Upper lobe of right lung (tissue), 1 donor: Measurements from ENCODE around the gene ZNF778. TPM values are rescaled to one million over a fixed set of nuclear protein-coding genes. Genes with fewer than 3 reads are reported as not detected.

Source experiments
- ATAC-seq: fragments of 200-7000 bp; cut with Tn5 transposase; one replicate; pipeline ENCODE4 v1.9.1; 2020; ENCODE audit warnings: mild to moderate bottlenecking, moderate library complexity
- DNase-seq: peaks from one replicate; pipeline ENCODE4 v3.0.0-alpha.2; 2020
- H3K27ac ChIP-seq: fragments of 200-600 bp; one replicate; pipeline ENCODE4 v1.8.0; 2022
- H3K27me3 ChIP-seq: fragments of 200-600 bp; one replicate; pipeline ENCODE4 v1.8.0; 2022; ENCODE audit warnings: mild to moderate bottlenecking
- H3K36me3 ChIP-seq: fragments of 200-600 bp; one replicate; pipeline ENCODE4 v1.8.0; 2022
- H3K4me1 ChIP-seq: fragments of 200-600 bp; one replicate; pipeline ENCODE4 v1.8.0; 2022
- H3K4me3 ChIP-seq: fragments of 200-600 bp; one replicate; pipeline ENCODE4 v1.8.0; 2022; ENCODE audit warnings: mild to moderate bottlenecking
- H3K9me3 ChIP-seq: fragments of 200-600 bp; one replicate; pipeline ENCODE4 v1.8.0; 2022
- intact Hi-C: fragments of 100-400 bp; cut with DNase I; formaldehyde crosslinking; loops from one replicate; pipeline ENCODE4 v1.11.0; 2022
- total RNA-seq: library from RNA; stranded (reverse); fragmentation: NEBNext Ultra II Directional; extraction: Animal tissue kit (Norgen Biotek cat#: 25700); gene quantifications from one replicate; pipeline ENCODE4 v1.2.1, GENCODE V29; 2021
- TF ChIP-seq, protein P1 (sequence below): fragments of 200-600 bp; IDR thresholded peaks from one replicate; pipeline ENCODE4 v1.8.0; 2022; ENCODE audit warnings: antibody characterized with exemption
- donor health status: DM: no; HTN: yes; CAD: no; lungs with severe emphysema.

Gene ZNF778
- total RNA-seq, 1 donor from 2014 or later: 10.3 TPM

DNA sequence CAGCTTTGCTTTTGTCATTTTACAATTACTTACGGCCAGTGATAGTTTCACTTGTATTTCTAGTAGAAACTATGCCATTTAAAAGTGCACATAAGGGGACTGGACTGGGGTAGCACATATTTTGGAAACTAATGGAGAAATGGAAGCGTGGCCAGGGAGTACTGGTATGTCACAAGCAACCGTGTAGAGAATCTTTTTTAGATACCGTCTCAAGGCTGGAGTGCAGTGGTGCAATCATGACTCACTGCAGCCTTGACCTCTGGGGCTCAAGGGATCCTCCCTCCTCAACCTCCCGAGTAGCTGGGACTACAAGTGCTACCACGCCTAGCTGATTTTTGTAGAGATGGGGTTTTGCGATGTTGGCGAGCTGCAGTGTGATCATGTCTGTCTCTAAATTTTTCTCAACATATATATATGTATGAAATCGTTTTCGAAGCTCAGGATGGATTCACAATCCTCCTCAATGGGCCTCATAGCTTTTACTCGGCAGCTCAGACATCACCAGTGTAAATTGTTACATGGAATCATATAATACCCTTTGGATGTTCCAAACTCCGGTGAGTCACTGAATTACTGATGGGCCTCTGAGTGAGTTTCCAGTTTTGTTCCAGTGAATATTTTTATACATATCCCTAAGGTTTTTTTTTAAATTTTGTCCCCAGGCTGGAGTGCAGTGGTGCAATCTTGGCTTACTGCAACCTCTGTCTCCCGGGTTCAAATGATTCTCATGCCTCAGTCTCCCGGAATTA is 51.7 kb downstream of the ZNF778 start:
- TF ChIP-seq, protein P1, sequence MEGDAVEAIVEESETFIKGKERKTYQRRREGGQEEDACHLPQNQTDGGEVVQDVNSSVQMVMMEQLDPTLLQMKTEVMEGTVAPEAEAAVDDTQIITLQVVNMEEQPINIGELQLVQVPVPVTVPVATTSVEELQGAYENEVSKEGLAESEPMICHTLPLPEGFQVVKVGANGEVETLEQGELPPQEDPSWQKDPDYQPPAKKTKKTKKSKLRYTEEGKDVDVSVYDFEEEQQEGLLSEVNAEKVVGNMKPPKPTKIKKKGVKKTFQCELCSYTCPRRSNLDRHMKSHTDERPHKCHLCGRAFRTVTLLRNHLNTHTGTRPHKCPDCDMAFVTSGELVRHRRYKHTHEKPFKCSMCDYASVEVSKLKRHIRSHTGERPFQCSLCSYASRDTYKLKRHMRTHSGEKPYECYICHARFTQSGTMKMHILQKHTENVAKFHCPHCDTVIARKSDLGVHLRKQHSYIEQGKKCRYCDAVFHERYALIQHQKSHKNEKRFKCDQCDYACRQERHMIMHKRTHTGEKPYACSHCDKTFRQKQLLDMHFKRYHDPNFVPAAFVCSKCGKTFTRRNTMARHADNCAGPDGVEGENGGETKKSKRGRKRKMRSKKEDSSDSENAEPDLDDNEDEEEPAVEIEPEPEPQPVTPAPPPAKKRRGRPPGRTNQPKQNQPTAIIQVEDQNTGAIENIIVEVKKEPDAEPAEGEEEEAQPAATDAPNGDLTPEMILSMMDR: no peak
- no peak overlapping the region for H3K27ac ChIP-seq
- H3K9me3 ChIP-seq: no peaks in the 10 kb centered on the region
- DNase-seq (no peak), ATAC-seq (no peak)
- H3K4me3 ChIP-seq: no peak overlapping the region
- H3K27me3 ChIP-seq: no peaks in the 10 kb centered on the region
- H3K36me3 ChIP-seq: peaks cover 72% of the 10 kb centered on the region
- intact Hi-C loops: no loop called here
- H3K4me1 ChIP-seq: no peaks in the 10 kb centered on the region

DNA sequence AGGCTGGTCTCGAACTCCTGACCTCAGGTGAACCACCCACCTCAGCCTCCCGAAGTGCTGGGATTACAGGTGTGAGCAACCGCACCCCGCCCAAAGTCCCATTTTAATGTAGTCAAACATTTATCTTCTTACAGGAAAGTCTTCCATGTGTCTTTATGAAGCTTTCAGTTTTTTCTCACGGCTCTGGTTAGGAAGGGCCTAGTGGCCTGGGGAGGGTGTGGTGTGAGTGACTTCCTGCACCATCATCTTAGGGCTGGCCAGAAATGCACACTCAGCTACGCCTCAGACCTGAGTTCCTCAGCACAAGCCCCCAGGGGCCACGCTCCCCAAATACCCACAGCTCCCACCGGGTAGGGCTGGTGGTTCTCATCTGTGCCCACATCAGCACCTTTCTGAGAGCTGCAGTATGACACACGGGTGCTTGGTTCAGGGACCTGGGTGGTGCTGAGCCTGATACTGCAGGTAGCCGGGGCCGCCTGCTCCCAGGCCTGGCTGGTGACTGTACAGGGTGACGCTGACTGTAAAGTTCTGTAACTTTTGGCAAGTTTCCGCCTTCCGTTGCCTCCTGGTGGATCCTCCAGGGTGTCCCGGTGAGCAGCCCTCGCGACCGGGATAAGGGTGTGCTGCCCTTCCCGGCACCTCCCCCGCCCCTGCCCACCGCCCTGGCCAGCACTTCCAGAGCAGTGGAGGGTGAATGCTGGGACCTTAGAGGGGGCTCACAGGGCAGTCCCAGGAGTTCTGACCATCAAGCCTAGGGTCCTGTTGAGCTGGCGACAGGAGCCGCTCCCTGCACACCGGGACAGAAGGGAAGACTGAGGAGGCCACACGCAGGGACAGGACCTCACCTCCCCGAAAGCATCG is 52.5 kb downstream of the ZNF778 start:
- TF ChIP-seq, protein P1: no peak
- Histone ChIP-seq H3K36me3 (peaks cover 81% of the 10 kb centered on the region), H3K27ac (no peak overlapping the region), H3K9me3 (no peaks in the 10 kb centered on the region), H3K27me3 (no peaks in the 10 kb centered on the region), H3K4me1 (no peaks in the 10 kb centered on the region), H3K4me3 (no peak overlapping the region)
- ATAC-seq (no peak), DNase-seq (no peak)
- intact Hi-C loops: no loop called here

DNA sequence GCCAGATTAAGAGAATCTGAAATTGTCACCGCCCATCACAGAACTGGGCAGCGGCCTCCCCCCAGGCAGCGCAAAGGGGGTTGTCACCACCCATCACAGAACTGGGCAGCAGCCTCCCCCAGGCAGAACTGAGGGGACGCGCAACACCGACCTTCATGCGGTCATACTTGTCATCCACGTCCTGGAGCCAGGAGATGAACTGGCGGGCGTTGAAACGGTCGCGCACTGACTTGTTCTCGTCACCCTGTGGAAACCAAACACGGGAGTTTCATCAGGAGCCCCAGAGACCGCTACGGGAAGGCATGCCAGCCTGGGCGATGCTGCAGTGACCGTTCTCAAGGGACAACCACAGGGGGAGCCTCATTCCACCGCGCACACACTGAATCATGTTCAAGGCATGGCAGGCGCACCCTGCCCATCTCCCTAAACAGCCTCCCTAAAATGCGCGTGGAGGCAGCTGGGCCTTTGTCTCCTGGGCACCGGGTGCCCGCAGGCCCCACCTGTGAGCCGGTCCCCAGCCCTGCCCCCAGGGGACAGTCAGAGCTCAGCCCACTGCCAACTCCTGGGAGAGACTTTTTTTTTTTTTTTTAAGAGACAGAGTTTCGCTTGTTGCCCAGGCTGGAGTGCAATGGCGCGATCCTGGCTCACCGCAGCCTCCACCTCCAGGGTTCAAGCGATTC is 53.3 kb downstream of the ZNF778 start:
- H3K36me3 ChIP-seq: peaks cover 88% of the 10 kb centered on the region
- no peaks in the 10 kb centered on the region for H3K4me1 ChIP-seq
- TF ChIP-seq, protein P1: no peak
- no peak overlapping the region for H3K27ac ChIP-seq
- ATAC-seq (no peak), DNase-seq (no peak)
- intact Hi-C loops: no loop called here
- no peaks in the 10 kb centered on the region for H3K9me3 ChIP-seq
- no peaks in the 10 kb centered on the region for H3K27me3 ChIP-seq
- no peak overlapping the region for H3K4me3 ChIP-seq

DNA sequence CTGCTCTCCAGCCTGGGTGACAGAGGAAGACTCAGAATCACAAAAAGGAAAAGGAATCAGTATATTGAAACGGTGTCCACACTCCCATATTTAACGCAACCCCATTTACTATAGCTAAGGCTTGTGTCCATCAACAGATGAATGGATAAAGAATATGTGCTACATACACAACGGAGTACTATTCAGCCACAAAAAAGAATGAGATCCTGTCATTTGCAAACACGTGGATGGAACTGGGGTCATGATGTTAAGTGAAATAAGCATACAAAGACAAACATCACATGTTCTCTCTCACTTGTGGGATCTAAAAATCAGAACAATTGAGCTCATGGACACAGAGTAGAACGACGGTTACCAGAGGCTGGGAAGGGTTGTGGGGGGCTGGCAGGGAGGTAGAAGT is 55.1 kb downstream of the ZNF778 start:
- no peaks in the 10 kb centered on the region for H3K27me3 ChIP-seq
- no peak overlapping the region for H3K27ac ChIP-seq
- ATAC-seq (no peak), DNase-seq (no peak)
- intact Hi-C loops: no loop called here
- no peaks in the 10 kb centered on the region for H3K9me3 ChIP-seq
- TF ChIP-seq, protein P1: no peak
- no peak overlapping the region for H3K4me3 ChIP-seq
- no peaks in the 10 kb centered on the region for H3K4me1 ChIP-seq
- H3K36me3 ChIP-seq: peaks cover 88% of the 10 kb centered on the region

DNA sequence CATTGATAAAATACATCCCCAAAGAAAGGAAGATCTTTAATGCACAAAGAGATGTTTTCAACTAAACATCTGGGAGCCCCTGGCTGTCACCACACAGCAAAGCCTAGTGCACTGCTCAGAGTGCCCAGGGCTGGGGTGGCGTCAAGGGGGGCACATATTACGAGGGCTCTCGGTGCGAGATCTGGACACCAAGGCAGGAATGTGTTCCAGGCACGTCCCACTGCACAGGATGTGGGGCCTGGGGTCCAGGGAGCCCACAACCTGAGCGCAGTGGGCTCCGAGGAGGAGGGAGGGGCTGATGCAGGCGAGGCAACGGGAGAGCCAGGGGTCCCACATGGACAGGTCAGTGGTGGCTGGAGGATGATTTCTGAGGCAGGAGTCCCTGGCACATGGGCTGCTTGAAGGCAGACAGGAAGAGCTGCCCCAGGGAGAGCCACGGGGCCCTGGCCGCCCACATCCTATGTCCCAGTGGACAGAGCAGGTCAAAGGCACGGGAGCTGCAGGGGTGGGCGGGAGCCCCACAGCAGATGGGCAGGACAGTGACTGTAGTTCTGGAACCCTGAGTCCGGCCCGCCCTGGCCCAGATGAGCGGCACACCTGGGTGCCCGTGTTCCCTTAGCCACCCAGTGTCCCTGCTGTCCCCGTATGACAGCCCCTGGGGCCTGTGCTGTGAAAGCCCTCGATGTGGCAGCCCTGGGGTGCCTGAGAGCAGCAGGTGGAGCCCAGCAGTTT is 56.4 kb downstream of the ZNF778 start:
- intact Hi-C loops: no loop called here
- H3K9me3 ChIP-seq: no peaks in the 10 kb centered on the region
- no peak overlapping the region for H3K4me3 ChIP-seq
- no peaks in the 10 kb centered on the region for H3K4me1 ChIP-seq
- TF ChIP-seq, protein P1: no peak
- DNase-seq: no peak
- no peaks in the 10 kb centered on the region for H3K27me3 ChIP-seq
- ATAC-seq: no peak
- no peak overlapping the region for H3K27ac ChIP-seq
- peaks cover 94% of the 10 kb centered on the region for H3K36me3 ChIP-seq
